BJ (cell line): ENCODE measurements around the gene GTF2A1. TPM values are rescaled to one million over a fixed set of nuclear protein-coding genes. Genes with fewer than 3 reads are reported as not detected.
"Not testable (repeated sequence)": the region's sequence is repeated elsewhere in the genome, so short reads cannot be mapped to it uniquely, and the experiment has no call there.

ENCODE experiments used
- CTCF ChIA-PET: fragments of 350-600 bp; formaldehyde crosslinking; extraction: SDS; loops from one replicate; lab custom pipeline; 2021; ENCODE audit warnings: antibody characterized with exemption, inconsistent platforms; lab: Yijun Ruan, JAX
- POLR2A ChIA-PET: fragments of 300-600 bp; sonication (Branson Sonifier 250); formaldehyde crosslinking; extraction: SDS; loops from one replicate; lab custom pipeline; 2021; ENCODE audit warnings: antibody characterized with exemption; lab: Charles Lee
- DNase-seq: peaks from one replicate; pipeline ENCODE4 v3.0.0-alpha.2; 2011; ENCODE audit warnings: low read depth
- H3K27me3 ChIP-seq: 2 replicates; pipeline ENCODE4 v1.6.0; 2011; ENCODE audit warnings: low read length; ENCODE audit not compliant: control insufficient read depth, insufficient read depth
- H3K36me3 ChIP-seq: 2 replicates; pipeline ENCODE4 v1.5.1; 2011; ENCODE audit warnings: low read length; ENCODE audit not compliant: control insufficient read depth, insufficient read depth
- H3K4me3 ChIP-seq: 2 replicates; pipeline ENCODE4 v1.5.1; 2011; ENCODE audit warnings: low read depth, mild to moderate bottlenecking, control low read depth, low read length
- CTCF ChIP-seq: IDR thresholded peaks from 2 replicates; pipeline ENCODE4 v1.5.1; 2011; ENCODE audit warnings: low read depth, mild to moderate bottlenecking, control low read depth, inconsistent platforms, low read length, moderate library complexity; ENCODE audit not compliant: insufficient read depth
- polyA plus RNA-seq: library from polyadenylated mRNA; depleted of rRNA; stranded (reverse); fragments of >200 nt; gene quantifications from 2 replicates; pipeline ENCODE4 v1.2.3, GENCODE V29; 2011

The GTF2A1 gene
- polyA plus RNA-seq, 1 experiment = 25.7 TPM

GRCh38 chr14:81243499-81243898 is 22.7 kb upstream of the GTF2A1 start:
- ChIA-PET POLR2A (no interaction called here), CTCF (no interaction called here)
- Histone ChIP-seq H3K27me3 (no peaks in the 10 kb centered on the region), H3K4me3 (no peak overlapping the region), H3K36me3 (no peaks in the 10 kb centered on the region)
- no peak for DNase-seq
- no peak for TF ChIP-seq CTCF

- POLR2A ChIA-PET = interaction anchor here (0.6 kb wide), 1 partner anchor 268 kb away, joined by 4 read pairs; no protein-coding TSS in a partner anchor
- not testable (repeated sequence) for DNase-seq
Measured at GRCh38 chr14:81236849-81237248, 16.1 kb upstream of the GTF2A1 start.

GRCh38 chr14:81236138-81236537 is 15.4 kb upstream of the GTF2A1 start:
- DNase-seq = no peak

More at GRCh38 chr14:81236849-81237248, 16.1 kb upstream of the GTF2A1 start:
- H3K4me3 ChIP-seq, CTCF ChIA-PET, H3K27me3 ChIP-seq, H3K36me3 ChIP-seq: not testable (repeated sequence)

GRCh38 chr14:81235096-81235495 is 14.3 kb upstream of the GTF2A1 start:
- POLR2A ChIA-PET = no interaction called here
- H3K36me3 ChIP-seq = no peaks in the 10 kb centered on the region
- H3K4me3 ChIP-seq = no peak overlapping the region
- 0 out of 2 replicates have a peak, but pooled peaks cover 3% of the 10 kb centered on the region for H3K27me3 ChIP-seq
- TF ChIP-seq CTCF = no peak
- CTCF ChIA-PET = interaction anchor here (1.2 to 1.5 kb wide), 2 partner anchors 11 to 14 kb away, joined by 3 read pairs; no protein-coding TSS in a partner anchor
- DNase-seq = no peak

More at GRCh38 chr14:81236138-81236537, 15.4 kb upstream of the GTF2A1 start:
- ChIA-PET POLR2A (interaction anchor here (0.6 kb wide), 1 partner anchor 269 kb away, joined by 4 read pairs; no protein-coding TSS in a partner anchor), CTCF (interaction anchor here (1.5 kb wide), 1 partner anchor 13 kb away, joined by 3 read pairs; no protein-coding TSS in a partner anchor)
- no peaks in the 10 kb centered on the region for H3K36me3 ChIP-seq
- TF ChIP-seq CTCF = no peak
- H3K4me3 ChIP-seq = no peak overlapping the region
- no peaks in the 10 kb centered on the region for H3K27me3 ChIP-seq

GRCh38 chr14:81234278-81234677 is 13.5 kb upstream of the GTF2A1 start:
- DNase-seq = no peak
- H3K36me3 ChIP-seq = no peaks in the 10 kb centered on the region
- no peak overlapping the region for H3K4me3 ChIP-seq
- no peak for TF ChIP-seq CTCF
- POLR2A ChIA-PET = no interaction called here
- H3K27me3 ChIP-seq = 0 out of 2 replicates have a peak, but pooled peaks cover 3% of the 10 kb centered on the region
- CTCF ChIA-PET = interaction anchor here (1.2 to 1.5 kb wide), 2 partner anchors 10 to 15 kb away, joined by 3 read pairs; no protein-coding TSS in a partner anchor

- CTCF ChIA-PET = no interaction called here
- POLR2A ChIA-PET = no interaction called here
- no peak for DNase-seq
- no peaks in the 10 kb centered on the region for H3K36me3 ChIP-seq
- no peak for TF ChIP-seq CTCF
- H3K27me3 ChIP-seq = 0 out of 2 replicates have a peak, but pooled peaks cover 3% of the 10 kb centered on the region
- no peak overlapping the region for H3K4me3 ChIP-seq
Measured at GRCh38 chr14:81233615-81234014, 12.9 kb upstream of the GTF2A1 start.
